ENCODE measurements around the gene BAIAP2L2. TPM values are rescaled to one million over a fixed set of nuclear protein-coding genes. Genes with fewer than 3 reads are reported as not detected.

BAIAP2L2 gene
- total RNA-seq, 1 experiment from 2014 or later, result 2.3 TPM

DNA sequence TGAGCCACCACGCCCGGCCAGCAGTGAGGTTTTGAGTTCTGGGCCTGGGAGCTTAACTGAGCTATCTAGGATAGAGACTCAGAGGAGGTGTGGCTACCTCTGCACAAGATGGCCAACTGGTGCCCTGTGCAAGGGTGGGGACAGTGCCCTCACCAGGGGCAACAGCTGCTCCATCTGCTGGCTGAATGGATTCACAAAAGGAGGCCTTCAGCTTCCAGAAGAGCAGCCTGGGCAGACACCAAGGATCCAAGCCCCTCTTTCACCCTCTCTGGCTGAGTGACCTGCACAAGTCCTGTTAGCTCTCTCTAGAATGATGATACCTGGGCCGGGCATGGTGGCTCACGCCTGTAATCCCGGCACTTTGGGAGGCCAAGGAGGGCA lies 33.5 kb upstream of the BAIAP2L2 start:
- Histone ChIP-seq H3K23me2 (ENCODE audit: insufficient read length, low read depth, low read length, poor library complexity, severe bottlenecking) (no peaks in the 10 kb centered on the region), H4K20me1 (ENCODE audit: control insufficient read depth, insufficient read depth, insufficient read length) (no peaks in the 10 kb centered on the region), H4K91ac (ENCODE audit: insufficient read length, low read depth, low read length) (no peak overlapping the region), H2BK15ac (ENCODE audit: low read depth, low read length) (no peak overlapping the region), H2BK120ac (ENCODE audit: low read depth, low read length, poor library complexity, severe bottlenecking) (no peak overlapping the region), H3K79me1 (ENCODE audit: insufficient read depth, low read depth, low read length, poor library complexity, severe bottlenecking) (no peaks in the 10 kb centered on the region), H2BK12ac (ENCODE audit: insufficient read length, low read depth, low read length) (no peak overlapping the region), H3K9me3 (ENCODE audit: control insufficient read depth, low read depth, low read length) (no peaks in the 10 kb centered on the region), H3K56ac (ENCODE audit: insufficient read length, low read depth, low read length) (no peak overlapping the region), H3T11ph (ENCODE audit: low read length) (no peak overlapping the region), H3K18ac (ENCODE audit: insufficient read length, low read depth, low read length) (no peak overlapping the region), H3K23ac (ENCODE audit: insufficient read length, low read depth, low read length) (no peak overlapping the region), H3K4me2 (ENCODE audit: insufficient read depth, insufficient read length, low read length) (no peak overlapping the region), H3K9ac (ENCODE audit: extremely low read depth, insufficient read length, low read length) (no peak overlapping the region), H3K4me1 (ENCODE audit: insufficient read depth, low read length) (0 out of 2 replicates have a peak, but pooled peaks cover 3% of the 10 kb centered on the region), H2BK20ac (ENCODE audit: low read depth, low read length, poor library complexity, severe bottlenecking) (no peak overlapping the region), H4K8ac (replicated peaks; ENCODE audit: insufficient read length, low read depth, low read length) (no peak overlapping the region), H3K27me3 (ENCODE audit: insufficient read depth, low read length) (no peaks in the 10 kb centered on the region), H3K27ac (ENCODE audit: insufficient read length, low read depth, low read length) (no peak overlapping the region), H4K5ac (ENCODE audit: insufficient read length, low read depth, low read length) (no peak overlapping the region), H2AK5ac (ENCODE audit: insufficient read length, low read length) (no peak overlapping the region), H3K79me2 (ENCODE audit: insufficient read depth, low read length) (no peaks in the 10 kb centered on the region), H2BK5ac (ENCODE audit: insufficient read length, low read length) (no peak overlapping the region), H3K14ac (ENCODE audit: insufficient read depth, low read length) (no peak overlapping the region), H2AFZ (ENCODE audit: low read length) (no peak overlapping the region), H3K4ac (ENCODE audit: low read depth, low read length) (no peak overlapping the region)
- H3K27me3 Mint-ChIP-seq (ENCODE audit: low read depth), result no peaks in the 10 kb centered on the region
- TF ChIP-seq, protein P1, sequence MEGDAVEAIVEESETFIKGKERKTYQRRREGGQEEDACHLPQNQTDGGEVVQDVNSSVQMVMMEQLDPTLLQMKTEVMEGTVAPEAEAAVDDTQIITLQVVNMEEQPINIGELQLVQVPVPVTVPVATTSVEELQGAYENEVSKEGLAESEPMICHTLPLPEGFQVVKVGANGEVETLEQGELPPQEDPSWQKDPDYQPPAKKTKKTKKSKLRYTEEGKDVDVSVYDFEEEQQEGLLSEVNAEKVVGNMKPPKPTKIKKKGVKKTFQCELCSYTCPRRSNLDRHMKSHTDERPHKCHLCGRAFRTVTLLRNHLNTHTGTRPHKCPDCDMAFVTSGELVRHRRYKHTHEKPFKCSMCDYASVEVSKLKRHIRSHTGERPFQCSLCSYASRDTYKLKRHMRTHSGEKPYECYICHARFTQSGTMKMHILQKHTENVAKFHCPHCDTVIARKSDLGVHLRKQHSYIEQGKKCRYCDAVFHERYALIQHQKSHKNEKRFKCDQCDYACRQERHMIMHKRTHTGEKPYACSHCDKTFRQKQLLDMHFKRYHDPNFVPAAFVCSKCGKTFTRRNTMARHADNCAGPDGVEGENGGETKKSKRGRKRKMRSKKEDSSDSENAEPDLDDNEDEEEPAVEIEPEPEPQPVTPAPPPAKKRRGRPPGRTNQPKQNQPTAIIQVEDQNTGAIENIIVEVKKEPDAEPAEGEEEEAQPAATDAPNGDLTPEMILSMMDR (conservative IDR thresholded peaks at IDR 0.05), result peak; percentile 22; the same call in 2 of the 3 replicates
- WGBS (ENCODE audit: extremely low coverage, insufficient read length, low lambda C conversion rate), result no CpG with 5 or more reads among the region's 5 CpGs
- DNase-seq, result peak; percentile 49
- H3K4me1 Mint-ChIP-seq, result peaks cover 8 to 17% of the 10 kb centered on the region in 2 experiments
- no peaks in the 10 kb centered on the region for H3K9me3 Mint-ChIP-seq
- no peak overlapping the region for H3K4me3 Mint-ChIP-seq
- H3K36me3 Mint-ChIP-seq (ENCODE audit: insufficient read depth in 1 of 3, low read depth in 3 of 3), result peaks cover 3 to 22% (median 14%) of the 10 kb centered on the region in 3 experiments; a peak in 5 of 7 replicates
- no peak overlapping the region for H3K27ac Mint-ChIP-seq

Data from H9 (cell line).